ENCODE measurements around the gene NEUROD2. TPM values are rescaled to one million over a fixed set of nuclear protein-coding genes. Genes with fewer than 3 reads are reported as not detected.

Gene NEUROD2
- polyA plus RNA-seq, 2 of the 4 experiments (the other 2 are of a cell fraction) = not detected

DNA sequence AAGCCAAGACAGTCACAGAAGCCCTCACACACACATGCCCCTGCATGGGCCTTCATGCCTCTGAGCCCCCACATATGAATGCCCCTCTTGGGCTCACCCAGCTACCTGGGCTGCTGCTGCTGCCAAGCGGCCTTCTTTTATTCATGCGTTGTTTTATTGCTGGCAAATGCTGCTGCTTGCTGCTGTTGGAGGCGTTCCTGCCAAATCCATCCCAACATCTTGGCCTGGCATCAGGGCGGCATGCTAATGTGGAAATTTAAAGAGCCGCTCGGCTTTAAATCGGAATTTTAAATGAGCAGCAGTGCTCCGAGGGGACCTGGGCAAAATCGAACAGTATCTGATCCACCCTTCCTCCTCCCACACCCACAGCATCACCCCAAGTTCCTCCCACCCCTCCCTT lies 39.0 kb downstream of the NEUROD2 start:
- Histone ChIP-seq H3K9me3 (peaks cover 8% of the 10 kb centered on the region; the same call in 1 of the 3 replicates), H3K27ac (no peak overlapping the region), H3K4me1 (no peaks in the 10 kb centered on the region), H3K4me3 (no peak overlapping the region), H3K4me2 (no peak overlapping the region)
- CTCF ChIA-PET = interaction anchor here (1.0 to 11.3 kb wide), 8 partner anchors 7 to 65 kb away, joined by 3 to 118 read pairs (median 5); no protein-coding TSS in a partner anchor
- ATAC-seq = no peak
- TF ChIP-seq, protein P1, sequence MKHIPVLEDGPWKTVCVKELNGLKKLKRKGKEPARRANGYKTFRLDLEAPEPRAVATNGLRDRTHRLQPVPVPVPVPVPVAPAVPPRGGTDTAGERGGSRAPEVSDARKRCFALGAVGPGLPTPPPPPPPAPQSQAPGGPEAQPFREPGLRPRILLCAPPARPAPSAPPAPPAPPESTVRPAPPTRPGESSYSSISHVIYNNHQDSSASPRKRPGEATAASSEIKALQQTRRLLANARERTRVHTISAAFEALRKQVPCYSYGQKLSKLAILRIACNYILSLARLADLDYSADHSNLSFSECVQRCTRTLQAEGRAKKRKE (CRISPR knock-in tag; IDR thresholded peaks at IDR 0.05; ENCODE audit: low read depth) = no peak
- no peak for TF ChIP-seq HOXB5 (CRISPR knock-in tag; IDR thresholded peaks at IDR 0.05)
- no peak for TF ChIP-seq EP300 (IDR thresholded peaks at IDR 0.05)
- TF ChIP-seq MYC (IDR thresholded peaks at IDR 0.05; ENCODE audit: borderline replicate concordance, low read length) = no peak
- TF ChIP-seq FOXS1 (CRISPR knock-in tag; IDR thresholded peaks at IDR 0.05) = no peak
- TF ChIP-seq, protein P2, sequence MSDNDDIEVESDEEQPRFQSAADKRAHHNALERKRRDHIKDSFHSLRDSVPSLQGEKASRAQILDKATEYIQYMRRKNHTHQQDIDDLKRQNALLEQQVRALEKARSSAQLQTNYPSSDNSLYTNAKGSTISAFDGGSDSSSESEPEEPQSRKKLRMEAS (IDR thresholded peaks at IDR 0.05) = no peak
- no peak for TF ChIP-seq CHD4 (IDR thresholded peaks at IDR 0.05; ENCODE audit: borderline replicate concordance)
- TF ChIP-seq HOXB13 (CRISPR knock-in tag; IDR thresholded peaks at IDR 0.05; ENCODE audit: low read depth) = no peak
- TF ChIP-seq RCOR1 (IDR thresholded peaks at IDR 0.05; ENCODE audit: low read depth, low read length) = no peak
- no peak for TF ChIP-seq BHLHE40 (IDR thresholded peaks at IDR 0.05; ENCODE audit: low read depth, low read length)
- TF ChIP-seq EHMT2 (IDR thresholded peaks at IDR 0.05; ENCODE audit: low read depth) = no peak
- no peak for TF ChIP-seq ZFP36 (IDR thresholded peaks at IDR 0.05; ENCODE audit: borderline replicate concordance, partially characterized antibody)
- TF ChIP-seq CBX2 (IDR thresholded peaks at IDR 0.05; ENCODE audit: borderline replicate concordance, low read depth) = no peak
- TF ChIP-seq, protein P3, sequence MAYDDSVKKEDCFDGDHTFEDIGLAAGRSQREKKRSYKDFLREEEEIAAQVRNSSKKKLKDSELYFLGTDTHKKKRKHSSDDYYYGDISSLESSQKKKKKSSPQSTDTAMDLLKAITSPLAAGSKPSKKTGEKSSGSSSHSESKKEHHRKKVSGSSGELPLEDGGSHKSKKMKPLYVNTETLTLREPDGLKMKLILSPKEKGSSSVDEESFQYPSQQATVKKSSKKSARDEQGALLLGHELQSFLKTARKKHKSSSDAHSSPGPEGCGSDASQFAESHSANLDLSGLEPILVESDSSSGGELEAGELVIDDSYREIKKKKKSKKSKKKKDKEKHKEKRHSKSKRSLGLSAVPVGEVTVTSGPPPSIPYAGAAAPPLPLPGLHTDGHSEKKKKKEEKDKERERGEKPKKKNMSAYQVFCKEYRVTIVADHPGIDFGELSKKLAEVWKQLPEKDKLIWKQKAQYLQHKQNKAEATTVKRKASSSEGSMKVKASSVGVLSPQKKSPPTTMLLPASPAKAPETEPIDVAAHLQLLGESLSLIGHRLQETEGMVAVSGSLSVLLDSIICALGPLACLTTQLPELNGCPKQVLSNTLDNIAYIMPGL (CRISPR knock-in tag; IDR thresholded peaks at IDR 0.05; ENCODE audit: borderline replicate concordance) = no peak
- TF ChIP-seq CBX8 (IDR thresholded peaks at IDR 0.05) = no peak
- TF ChIP-seq SREBF2 (IDR thresholded peaks at IDR 0.05) = no peak
- TF ChIP-seq NR3C1 (IDR thresholded peaks at IDR 0.05) = no peak
- TF ChIP-seq HOXA7 (CRISPR knock-in tag; IDR thresholded peaks at IDR 0.05) = no peak
- POLR2A ChIA-PET = no interaction called here
- WGBS (ENCODE audit: missing lambda C conversion rate) = 93% methylated on average over 9 of the region's 9 CpGs
- no peak for DNase-seq (ENCODE audit: low read depth in 1 of 2, low spot score in 1 of 2)
- no peak for FAIRE-seq

DNA sequence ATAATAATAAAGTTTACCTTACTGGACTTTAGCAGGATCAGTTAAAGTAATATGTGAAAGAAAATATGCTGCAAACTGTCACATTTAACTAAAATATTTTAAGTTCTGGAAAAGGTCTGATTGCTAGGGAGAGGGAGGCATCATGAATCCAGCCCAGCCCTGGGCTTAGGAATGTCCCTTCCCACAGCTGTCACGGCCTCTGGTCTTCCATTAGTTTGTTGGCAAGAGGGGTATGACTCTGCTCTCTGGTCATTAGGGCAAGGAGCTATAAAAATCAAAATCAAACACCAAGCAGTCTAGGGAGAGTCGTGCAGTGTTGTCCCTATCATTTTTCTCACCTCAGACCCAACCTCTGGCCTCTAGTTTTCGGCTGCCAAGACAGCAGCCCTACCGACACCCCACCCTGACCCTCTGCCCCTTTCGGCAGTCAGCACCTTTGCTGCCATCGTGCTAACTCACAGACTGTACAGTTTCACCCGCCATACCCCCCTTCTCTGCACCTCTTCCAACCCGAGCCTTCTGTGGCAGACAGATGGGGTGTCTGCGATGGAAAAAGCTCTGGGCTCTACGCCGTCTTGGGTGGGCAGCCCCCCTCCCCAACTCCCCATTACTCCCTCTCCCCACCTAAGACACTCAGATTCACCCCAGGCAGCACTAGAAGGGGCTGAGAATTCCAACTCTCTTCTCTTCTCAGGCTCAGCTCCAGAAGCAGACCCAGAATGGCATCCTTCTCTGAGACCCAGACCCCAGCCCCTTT lies 41.4 kb downstream of the NEUROD2 start:
- ChIA-PET POLR2A (no interaction called here), CTCF (interaction anchor here (0.9 to 11.3 kb wide), 8 partner anchors 9 to 55 kb away, joined by 3 to 118 read pairs (median 8); no protein-coding TSS in a partner anchor)
- H3K9me3 ChIP-seq = peaks cover 5% of the 10 kb centered on the region; the same call in 1 of the 3 replicates
- no peak overlapping the region for H3K4me2 ChIP-seq
- TF ChIP-seq CBX2 (IDR thresholded peaks at IDR 0.05; ENCODE audit: borderline replicate concordance, low read depth) (no peak), TFCP2L1 (CRISPR knock-in tag; IDR thresholded peaks at IDR 0.05) (no peak), PHF8 (IDR thresholded peaks at IDR 0.05; ENCODE audit: borderline replicate concordance, low read depth) (no peak), JUNB (IDR thresholded peaks at IDR 0.05) (no peak), HEYL (CRISPR knock-in tag; IDR thresholded peaks at IDR 0.05) (no peak), POLR2AphosphoS2 (conservative IDR thresholded peaks at IDR 0.05; ENCODE audit: low read length) (no peak), HOXB5 (CRISPR knock-in tag; IDR thresholded peaks at IDR 0.05) (no peak), ZC3H11A (IDR thresholded peaks at IDR 0.05) (no peak), FOXS1 (CRISPR knock-in tag; IDR thresholded peaks at IDR 0.05) (no peak), SMC3 (IDR thresholded peaks at IDR 0.05) (no peak), CEBPB (IDR thresholded peaks at IDR 0.05) (no peak), RARB (CRISPR knock-in tag; IDR thresholded peaks at IDR 0.05) (no peak), NFE2L2 (conservative IDR thresholded peaks at IDR 0.05; ENCODE audit: low read length) (no peak), SREBF2 (IDR thresholded peaks at IDR 0.05) (no peak), ESRRA (IDR thresholded peaks at IDR 0.05; ENCODE audit: borderline replicate concordance, low read length) (no peak), CHD2 (IDR thresholded peaks at IDR 0.05; ENCODE audit: low read length, partially characterized antibody) (no peak)
- TF ChIP-seq, protein P4, sequence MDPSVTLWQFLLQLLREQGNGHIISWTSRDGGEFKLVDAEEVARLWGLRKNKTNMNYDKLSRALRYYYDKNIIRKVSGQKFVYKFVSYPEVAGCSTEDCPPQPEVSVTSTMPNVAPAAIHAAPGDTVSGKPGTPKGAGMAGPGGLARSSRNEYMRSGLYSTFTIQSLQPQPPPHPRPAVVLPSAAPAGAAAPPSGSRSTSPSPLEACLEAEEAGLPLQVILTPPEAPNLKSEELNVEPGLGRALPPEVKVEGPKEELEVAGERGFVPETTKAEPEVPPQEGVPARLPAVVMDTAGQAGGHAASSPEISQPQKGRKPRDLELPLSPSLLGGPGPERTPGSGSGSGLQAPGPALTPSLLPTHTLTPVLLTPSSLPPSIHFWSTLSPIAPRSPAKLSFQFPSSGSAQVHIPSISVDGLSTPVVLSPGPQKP (IDR thresholded peaks at IDR 0.05; ENCODE audit: low read depth, low read length) = no peak
- TF ChIP-seq, protein P5, sequence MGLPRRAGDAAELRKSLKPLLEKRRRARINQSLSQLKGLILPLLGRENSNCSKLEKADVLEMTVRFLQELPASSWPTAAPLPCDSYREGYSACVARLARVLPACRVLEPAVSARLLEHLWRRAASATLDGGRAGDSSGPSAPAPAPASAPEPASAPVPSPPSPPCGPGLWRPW (IDR thresholded peaks at IDR 0.05) = no peak
- DNase-seq (ENCODE audit: low read depth in 1 of 2, low spot score in 1 of 2) (no peak), FAIRE-seq (no peak), ATAC-seq (no peak)
- no peak overlapping the region for H3K4me3 ChIP-seq
- H3K4me1 ChIP-seq = no peaks in the 10 kb centered on the region
- WGBS (ENCODE audit: missing lambda C conversion rate) = 83% methylated on average over 11 of the region's 11 CpGs
- no peak overlapping the region for H3K27ac ChIP-seq
